ENCODE measurements around the gene UPK3A. TPM values are rescaled to one million over a fixed set of nuclear protein-coding genes. Genes with fewer than 3 reads are reported as not detected.
A peak's percentile ranks its signal among the peaks of the same experiment; 100 is the strongest.

UPK3A gene
- not detected in 2 replicates for total RNA-seq

GRCh38 chr22:45284705-45285262, at the start of gene UPK3A:
Gene UPK3A, plus strand, starts transcription at chr22:45284949. Its CDS starts 65 bp downstream, at chr22:45285014.
- DNase-seq (ENCODE audit: extremely low read depth, low read depth, low spot score), result no peak

DNA sequence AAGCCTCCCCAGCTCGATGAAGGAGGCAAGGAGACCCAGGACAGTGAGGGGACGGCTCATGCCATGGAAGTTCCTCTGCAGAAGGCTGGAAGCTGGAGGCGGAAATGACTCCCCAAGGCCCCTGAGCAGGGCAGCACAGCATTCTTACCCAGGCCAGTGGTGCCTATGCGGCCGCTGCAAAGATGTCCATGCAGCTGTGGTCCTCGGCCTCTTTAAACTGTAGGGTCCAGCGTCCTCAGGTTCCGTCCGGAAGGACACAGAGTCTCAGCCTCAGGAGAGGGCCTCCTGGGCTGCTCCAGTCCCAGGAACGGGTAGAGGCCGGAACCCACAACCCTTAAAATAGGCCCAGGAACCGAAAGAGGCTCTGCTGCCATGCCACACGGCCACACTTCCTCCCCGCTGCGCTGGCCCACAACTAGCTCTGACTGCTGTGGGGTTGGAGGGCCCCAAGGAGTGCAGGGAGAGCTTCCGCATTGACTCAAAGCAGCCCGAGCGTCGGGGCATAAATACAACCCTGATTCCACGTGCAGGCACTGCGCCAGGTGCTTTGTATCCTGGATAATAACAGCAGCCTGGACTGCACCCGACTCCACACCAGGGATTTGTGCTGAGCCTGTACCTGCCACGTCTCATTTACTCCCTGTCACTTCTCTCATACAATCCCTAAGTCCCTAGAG, 49.5 kb upstream of the UPK3A start:
- DNase-seq (ENCODE audit: extremely low read depth, low read depth, low spot score), result no peak

- no peak for DNase-seq (ENCODE audit: extremely low read depth, low read depth, low spot score)
Observed at GRCh38 chr22:45235851-45236342, 48.9 kb upstream of the UPK3A start.

DNA sequence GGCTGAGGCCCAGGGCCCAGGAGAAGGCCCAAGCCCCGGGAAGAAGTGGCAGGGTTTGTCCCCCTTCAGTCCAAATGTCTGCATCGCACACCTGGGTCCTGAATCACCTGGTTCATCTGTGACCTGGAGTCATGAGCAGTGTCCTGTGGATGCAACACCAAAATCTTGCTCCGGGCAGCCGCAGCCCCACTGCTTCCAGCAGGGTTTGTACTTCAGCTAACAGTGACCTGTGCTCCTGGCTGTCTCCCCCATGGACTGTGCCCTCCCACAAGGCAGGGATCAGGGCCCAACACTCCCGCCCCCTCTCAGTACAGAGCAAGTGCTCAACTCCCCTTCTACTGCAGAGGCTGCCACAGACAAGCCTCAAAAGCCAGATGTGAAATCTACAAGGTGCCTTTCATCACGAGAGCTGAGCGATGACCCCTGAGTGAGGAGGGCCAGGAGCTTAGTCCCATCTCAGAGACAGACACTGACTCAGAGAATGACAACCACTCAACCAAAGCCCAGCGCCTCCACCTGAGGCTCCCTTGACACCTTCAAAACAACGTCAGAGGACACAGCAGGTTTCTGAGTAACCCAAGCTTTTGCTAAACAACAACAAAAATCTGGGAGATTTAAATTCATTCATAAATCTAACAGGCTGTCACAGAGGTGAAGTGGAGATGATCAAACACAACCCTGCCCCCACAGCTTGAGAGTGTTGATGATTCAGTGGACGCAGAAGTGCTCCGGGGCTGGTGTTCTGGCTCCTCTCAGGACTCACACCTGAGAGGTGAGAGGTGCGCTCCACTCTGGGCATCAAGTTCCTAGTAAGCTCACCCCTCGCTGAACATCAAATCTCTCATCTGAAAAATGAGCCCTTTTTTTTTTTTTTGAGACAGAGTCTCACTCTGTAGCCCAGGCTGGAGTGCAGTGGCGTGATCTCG, 47.4 kb upstream of the UPK3A start:
- no peak for DNase-seq (ENCODE audit: extremely low read depth, low read depth, low spot score)

DNA sequence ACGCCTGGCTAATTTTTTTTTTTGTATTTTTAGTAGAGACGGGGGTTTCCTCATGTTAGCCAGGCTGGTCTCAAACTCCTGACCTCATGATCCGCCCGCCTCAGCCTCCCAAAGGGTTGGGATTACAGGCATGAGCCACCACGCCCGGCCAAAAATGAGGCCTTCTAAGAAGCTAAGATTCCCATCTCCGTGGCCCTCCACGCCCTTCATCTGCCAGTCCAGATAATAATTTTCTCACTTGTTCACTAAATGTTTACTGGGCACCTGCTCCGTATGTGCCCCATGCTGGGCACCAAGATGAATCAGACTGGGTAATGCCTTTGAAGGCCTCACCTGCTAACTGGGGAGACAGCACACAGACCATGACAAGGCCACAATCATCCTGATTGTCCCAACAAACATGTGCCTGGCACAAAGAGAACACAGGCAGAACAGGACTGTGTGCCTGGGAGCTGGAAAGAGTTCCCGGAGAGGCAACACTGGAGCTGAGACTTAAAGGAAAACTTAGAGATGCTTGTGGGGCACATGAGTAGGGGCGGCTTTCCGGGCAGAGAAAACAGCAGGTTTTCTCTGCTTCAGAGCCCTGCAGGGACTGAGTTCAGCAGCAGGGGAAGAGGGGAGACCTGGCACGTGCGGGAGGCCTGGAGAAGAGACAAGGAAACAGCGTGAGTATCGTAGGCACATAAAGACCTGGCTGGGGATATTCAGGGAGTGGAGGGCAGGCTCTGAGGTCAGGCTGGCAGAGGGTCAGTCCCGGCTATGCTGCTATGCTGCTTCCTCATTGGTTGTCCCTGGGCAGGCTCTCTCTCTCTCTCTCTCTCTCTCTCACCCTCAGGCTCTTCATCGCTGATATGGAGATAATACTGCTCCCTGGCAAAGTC, 46.4 kb upstream of the UPK3A start:
- DNase-seq (ENCODE audit: extremely low read depth, low read depth, low spot score), result no peak

DNA sequence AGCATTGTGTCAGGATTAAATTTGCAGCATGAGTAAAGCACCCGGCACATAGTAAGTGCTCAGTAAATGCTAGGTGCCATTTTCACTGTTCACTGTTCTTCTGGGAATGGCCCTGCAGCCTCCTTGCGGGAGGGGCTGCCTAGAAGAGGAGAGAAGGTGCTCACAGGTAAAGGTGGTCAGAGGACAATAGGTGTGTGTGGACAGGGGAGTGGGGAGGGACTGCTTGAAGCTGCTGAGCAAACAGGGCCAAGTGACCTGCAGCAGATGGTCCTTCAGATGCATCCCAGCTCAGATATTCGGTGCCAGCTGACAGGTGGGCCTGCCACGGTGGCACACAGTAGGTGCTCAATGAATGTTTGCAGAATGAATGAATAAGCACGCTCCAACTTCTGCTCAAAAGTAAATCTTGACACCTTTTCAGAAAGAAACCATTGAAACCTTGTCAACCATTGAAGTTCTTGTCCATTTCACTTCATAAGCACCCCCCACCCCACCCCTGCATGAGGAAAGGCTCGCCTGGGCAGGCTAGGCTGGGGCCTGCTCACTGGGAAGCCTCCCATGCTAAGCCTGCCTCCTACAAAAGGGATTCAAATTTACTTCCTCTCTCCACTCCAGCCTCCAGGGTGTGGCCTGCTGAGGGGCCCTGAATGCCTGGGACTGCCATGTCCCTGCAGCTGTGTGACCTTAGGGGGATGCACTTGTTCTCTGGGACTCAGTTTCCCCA, 45.6 kb upstream of the UPK3A start:
- DNase-seq (ENCODE audit: extremely low read depth, low read depth, low spot score), result no peak

GRCh38 chr22:45239681-45240051, 45.1 kb upstream of the UPK3A start:
- no peak for DNase-seq (ENCODE audit: extremely low read depth, low read depth, low spot score)

DNA sequence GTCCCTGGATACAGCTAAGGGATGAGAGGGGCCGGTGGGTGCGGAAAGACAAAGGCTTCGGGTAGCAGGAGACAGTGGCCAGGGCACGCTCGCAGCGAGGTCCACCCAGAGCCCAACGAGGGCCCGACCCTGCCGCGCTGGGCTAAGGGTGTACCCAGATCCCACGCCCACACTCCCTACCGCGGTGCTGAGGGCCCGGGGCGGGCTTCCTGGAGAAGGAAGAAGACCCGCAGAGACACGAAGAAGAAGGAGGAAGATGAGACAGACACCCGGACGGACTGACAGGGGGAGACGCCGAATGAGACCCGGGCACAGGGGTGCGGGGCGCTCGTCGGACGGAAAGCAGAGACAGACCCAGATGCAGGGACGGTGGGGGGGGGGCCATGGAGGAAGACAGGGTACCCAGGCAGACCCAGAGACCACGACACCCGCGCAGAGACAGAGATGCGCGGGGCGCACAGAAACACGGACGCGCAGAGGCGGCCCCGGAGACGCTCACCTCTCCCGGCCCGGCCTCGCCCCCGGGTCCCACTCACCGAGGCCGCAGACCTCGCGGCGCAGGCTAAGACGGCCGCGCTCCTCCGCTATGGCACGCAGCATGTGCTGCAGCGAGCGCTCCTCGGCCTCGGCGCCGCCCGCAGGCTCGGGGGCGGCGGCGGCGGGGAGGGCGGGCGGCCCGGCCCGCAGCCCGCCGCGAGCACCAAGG, 44.5 kb upstream of the UPK3A start:
- no peak for DNase-seq (ENCODE audit: extremely low read depth, low read depth, low spot score)

DNA sequence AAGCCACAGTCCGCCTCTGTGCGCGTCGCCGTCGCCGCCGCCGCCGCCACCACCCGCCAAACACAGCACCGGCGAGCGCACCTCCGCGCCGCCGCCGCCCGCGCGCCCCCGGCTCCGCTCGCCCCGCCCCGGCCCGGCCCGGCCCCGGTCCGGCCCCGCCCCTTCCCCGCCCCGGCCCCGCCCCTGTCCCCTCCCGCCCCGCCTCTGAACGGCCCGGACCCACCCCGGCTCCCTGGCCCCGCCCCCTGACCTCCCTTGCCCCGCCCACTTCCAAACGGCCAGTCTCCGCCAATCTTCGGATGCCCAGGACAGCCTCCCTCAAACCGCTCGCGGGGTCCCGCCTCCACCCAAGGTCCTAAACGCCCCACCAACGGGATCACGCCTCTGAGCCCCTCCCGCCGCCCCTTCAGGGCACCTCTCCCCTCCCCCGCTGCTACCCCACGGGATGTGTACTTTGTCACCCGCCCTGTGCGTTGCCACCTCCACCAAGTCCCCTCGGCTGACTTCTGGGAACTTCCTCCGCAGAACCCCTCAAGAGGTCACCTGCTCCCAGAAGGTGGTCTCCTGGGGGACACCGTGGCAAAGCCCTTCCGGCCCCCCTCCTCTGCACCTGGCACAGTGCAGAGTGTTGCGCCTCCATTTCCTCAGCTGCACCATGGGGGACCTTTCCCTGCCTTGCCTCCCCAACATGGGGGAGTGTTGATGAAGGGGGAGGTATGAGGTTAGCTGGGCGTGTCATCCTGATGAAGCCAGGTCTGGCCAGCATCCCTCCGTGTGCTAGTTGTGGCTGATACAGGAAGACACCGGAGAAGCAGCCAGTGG, 43.7 kb upstream of the UPK3A start, which contains the start of gene KIAA0930:
Gene KIAA0930, minus strand, starts transcription at position 85 of the 822 bp plus-strand sequence. CDS start 191 bp downstream, outside the sequence.
- no peak for DNase-seq (ENCODE audit: extremely low read depth, low read depth, low spot score)

DNA sequence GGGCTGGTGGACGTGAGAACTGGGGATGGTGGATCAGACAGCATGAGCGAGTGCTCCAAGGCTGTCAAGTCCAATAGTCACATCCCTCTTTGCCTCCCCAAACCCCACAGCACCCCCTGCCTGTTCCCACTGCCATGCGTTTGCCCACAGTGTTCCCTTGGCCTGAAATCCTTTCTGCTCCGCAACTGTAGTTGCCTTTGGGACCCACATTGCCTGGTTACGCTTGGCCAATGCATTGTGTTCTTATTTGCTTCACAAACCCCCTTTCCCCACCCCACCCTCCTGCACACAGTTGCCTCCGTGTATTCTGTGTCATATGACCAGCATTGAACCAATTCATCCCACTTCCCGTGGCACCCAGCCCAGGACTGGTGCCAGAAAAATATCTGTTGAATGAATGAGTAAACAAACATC, 42.0 kb upstream of the UPK3A start:
- no peak for DNase-seq (ENCODE audit: extremely low read depth, low read depth, low spot score)

- no peak for DNase-seq (ENCODE audit: extremely low read depth, low read depth, low spot score)
Observed at GRCh38 chr22:45244916-45245315, 39.8 kb upstream of the UPK3A start.

DNA sequence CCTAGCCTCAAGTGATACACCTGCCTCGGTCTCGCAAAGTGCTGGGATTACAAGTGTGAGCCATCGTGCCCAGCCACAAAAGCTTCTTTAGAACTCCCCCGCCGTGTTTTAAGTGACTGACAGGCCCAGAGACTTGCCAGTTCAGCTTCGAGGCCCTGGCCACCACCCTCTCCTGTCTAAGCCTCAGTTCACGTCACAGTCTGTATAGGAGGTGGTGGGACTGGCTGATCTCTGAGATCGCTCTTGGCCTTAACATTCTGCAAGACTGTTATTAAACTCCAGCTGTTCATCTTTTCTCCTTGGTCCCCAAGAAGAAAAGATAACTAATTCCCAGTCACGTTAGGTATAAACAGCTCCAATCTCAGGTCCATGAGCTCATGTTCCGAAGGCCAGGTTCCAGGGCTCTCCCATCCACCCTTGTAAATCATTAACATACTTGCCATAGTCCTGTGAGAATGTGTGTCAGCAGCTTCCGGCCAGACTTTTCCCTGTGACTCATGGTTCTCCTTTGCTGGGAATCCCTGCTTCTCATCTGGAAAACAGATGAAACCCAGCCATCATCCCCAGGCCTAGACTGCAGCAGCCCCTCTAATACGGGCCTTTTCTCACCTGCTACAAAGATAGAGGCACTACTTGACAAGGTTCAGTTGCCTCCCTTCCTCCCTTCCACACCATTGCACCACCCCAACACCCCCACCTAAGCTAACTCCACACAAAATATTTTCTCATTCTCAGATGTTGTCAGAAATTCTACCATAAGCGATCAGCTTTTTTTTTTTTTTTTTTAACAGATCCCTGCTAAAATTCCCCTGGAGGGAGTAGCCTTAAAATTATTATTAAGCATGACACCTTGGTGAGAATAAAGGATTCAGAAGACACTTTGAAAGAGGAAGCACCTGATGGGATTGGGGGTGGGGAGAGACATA, 38.4 kb upstream of the UPK3A start:
- DNase-seq (ENCODE audit: extremely low read depth, low read depth, low spot score), result peak; percentile 84

DNA sequence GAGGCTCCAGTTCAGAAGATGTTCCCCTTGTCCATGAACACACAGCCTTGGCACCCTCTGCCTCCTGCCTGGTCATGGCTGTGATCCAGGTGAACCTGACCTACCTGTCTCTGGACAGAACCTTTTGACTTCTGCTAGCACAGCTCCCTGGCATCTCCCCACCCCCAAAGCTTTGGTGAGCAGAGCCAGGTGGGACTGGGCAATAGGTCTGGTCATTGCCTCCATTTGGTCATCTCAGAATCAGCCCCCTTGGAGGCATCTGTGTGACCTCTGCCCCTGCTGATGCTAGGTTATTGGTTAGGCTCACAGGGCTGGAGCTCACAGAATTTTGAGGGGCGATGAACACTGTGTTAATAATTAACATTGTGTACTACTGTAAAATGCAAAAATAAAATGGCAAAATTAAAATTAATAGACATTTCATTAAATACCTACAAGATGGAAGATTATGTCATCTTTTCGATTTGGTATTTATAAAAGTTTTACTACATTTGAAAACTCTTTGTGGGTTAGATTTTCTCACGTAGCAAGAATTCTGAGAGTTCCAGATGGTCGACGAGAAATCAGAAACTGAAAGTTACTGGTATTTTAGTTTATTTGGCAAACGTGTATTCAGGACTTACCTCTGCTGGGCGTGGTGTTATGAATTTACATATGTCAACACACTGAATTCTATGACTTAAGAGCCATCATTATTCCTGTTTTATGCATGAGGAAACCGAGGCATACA, 35.8 kb upstream of the UPK3A start:
- DNase-seq (ENCODE audit: extremely low read depth, low read depth, low spot score), result no peak

GRCh38 chr22:45251825-45252224, 32.9 kb upstream of the UPK3A start:
- DNase-seq (ENCODE audit: extremely low read depth, low read depth, low spot score), result no peak

DNA sequence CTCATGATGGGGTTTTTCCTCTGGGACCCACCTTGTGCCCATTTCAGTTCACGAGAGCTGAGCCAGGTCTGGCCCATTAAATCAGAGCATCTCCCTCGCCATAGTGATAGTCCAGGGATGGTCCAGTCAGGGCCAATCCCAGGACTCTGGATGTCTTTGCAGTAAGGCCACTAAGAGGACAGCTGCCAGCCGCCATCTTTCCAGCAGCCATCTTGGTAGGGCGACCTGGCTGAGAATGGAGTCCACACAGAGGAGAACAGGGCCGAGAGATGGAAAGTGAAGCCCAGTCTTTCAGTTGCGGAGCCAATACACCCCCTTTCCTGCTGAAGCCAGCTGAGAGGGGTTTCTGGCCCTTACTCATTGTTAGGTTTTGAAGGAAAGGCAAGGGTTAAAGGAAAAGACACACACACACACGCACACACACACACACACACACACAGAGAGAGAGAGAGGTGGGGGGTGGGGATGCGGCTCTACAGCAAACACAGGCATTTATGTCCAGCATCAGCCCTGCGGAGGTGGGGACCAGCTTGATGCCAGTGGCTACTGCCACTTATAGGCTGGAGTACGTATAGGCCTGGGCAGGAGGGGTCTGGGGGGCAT, 31.6 kb upstream of the UPK3A start:
- DNase-seq (ENCODE audit: extremely low read depth, low read depth, low spot score), result no peak

GRCh38 chr22:45254388-45254787, 30.4 kb upstream of the UPK3A start:
- DNase-seq (ENCODE audit: extremely low read depth, low read depth, low spot score), result no peak
